DND-41 (cell line): ENCODE measurements around the gene SPTLC1.

Experiments
- EZH2 ChIP-seq: IDR thresholded peaks from 3 replicates; pipeline ENCODE4 v1.6.1; 2012; ENCODE audit warnings: borderline replicate concordance, low read depth, mild to moderate bottlenecking, moderate library complexity, low read length, inconsistent platforms; ENCODE audit not compliant: severe bottlenecking
- TF ChIP-seq, protein P1 (sequence below): IDR thresholded peaks from 2 replicates; pipeline ENCODE4 v1.5.1; 2012; ENCODE audit warnings: borderline replicate concordance, low read length, moderate library complexity, mild to moderate bottlenecking; ENCODE audit not compliant: poor library complexity, severe bottlenecking; ENCODE audit errors: extremely low read depth

DNA sequence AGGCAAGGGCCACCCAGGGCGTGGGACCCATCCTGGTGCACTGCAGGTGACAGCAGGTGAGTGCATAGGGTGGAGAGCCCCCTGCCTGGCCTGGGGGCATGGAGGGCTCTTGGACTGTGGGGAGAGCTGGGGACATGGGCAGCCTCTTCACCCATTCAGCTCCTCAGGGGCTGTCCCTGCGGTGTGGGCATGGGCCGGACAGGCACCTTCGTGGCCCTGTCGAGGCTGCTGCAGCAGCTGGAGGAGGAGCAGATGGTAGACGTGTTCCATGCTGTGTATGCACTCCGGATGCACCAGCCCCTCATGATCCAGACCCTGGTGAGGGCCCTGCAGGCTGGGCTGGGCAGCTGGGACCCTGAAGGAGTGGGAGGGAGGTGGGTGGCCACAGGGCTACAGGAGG is 20.4 kb upstream of the SPTLC1 start:
- TF ChIP-seq, protein P1, sequence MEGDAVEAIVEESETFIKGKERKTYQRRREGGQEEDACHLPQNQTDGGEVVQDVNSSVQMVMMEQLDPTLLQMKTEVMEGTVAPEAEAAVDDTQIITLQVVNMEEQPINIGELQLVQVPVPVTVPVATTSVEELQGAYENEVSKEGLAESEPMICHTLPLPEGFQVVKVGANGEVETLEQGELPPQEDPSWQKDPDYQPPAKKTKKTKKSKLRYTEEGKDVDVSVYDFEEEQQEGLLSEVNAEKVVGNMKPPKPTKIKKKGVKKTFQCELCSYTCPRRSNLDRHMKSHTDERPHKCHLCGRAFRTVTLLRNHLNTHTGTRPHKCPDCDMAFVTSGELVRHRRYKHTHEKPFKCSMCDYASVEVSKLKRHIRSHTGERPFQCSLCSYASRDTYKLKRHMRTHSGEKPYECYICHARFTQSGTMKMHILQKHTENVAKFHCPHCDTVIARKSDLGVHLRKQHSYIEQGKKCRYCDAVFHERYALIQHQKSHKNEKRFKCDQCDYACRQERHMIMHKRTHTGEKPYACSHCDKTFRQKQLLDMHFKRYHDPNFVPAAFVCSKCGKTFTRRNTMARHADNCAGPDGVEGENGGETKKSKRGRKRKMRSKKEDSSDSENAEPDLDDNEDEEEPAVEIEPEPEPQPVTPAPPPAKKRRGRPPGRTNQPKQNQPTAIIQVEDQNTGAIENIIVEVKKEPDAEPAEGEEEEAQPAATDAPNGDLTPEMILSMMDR, result no peak
- TF ChIP-seq EZH2, result no peak
